SK-N-SH (cell line): Measurements from ENCODE around the gene CSTA. TPM values are rescaled to one million over a fixed set of nuclear protein-coding genes. Genes with fewer than 3 reads are reported as not detected.

ENCODE experiments used
- CTCF ChIA-PET: fragments of 300-600, 350-600 bp; formaldehyde crosslinking; extraction: SDS; loops from one replicate; lab custom pipeline; 2021; lab: Yijun Ruan, JAX
- POLR2A ChIA-PET: fragments of 350-600 bp; sonication (Branson Sonifier 250); formaldehyde crosslinking; extraction: SDS; loops from one replicate; lab custom pipeline; 2020; ENCODE audit warnings: antibody characterized with exemption, inconsistent platforms; lab: Yijun Ruan, JAX
- DNase-seq: peaks from one replicate; pipeline ENCODE4 v3.0.0; 2012
- H2AFZ ChIP-seq: fragments of 200-600 bp; sonication (generic); 2 replicates; pipeline ENCODE4 v1.8.1; 2016; ENCODE audit warnings: antibody characterized with exemption, mild to moderate bottlenecking, low read depth
- H3F3A ChIP-seq: fragments of 200-600 bp; sonication (generic); replicated peaks from 2 replicates; pipeline ENCODE3; 2016; ENCODE audit warnings: antibody characterized with exemption, mild to moderate bottlenecking; ENCODE audit not compliant: insufficient read depth
- H3K27ac ChIP-seq, 2 experiments: fragments of 200-500 bp in 1 of 2; fragments of 200-600 bp in 1 of 2; sonication (Bioruptor generic) in 1 of 2; sonication (generic), shearing (Covaris generic) in 1 of 2; 2 replicates each; pipeline versions ENCODE4 v1.5.1 to v1.6.1; 2014 to 2016; ENCODE audit warnings: low read depth in 2 of 2, inconsistent platforms in 1 of 2, low read length in 1 of 2, mild to moderate bottlenecking in 1 of 2, mixed read lengths in 1 of 2
- H3K27me3 ChIP-seq: fragments of 200-600 bp; sonication (generic), shearing (Covaris generic); 2 replicates; pipeline ENCODE4 v1.6.1; 2016; ENCODE audit warnings: mixed run types; ENCODE audit not compliant: insufficient read depth
- H3K36me3 ChIP-seq, 2 experiments: fragments of 200-500 bp in 1 of 2; fragments of 200-600 bp in 1 of 2; sonication (Bioruptor generic) in 1 of 2; sonication (generic) in 1 of 2; replicated peaks in 1 of 2; 2 replicates each; pipeline versions ENCODE3 to v1.5.1; 2014 to 2016; ENCODE audit warnings: low read length in 1 of 2, mild to moderate bottlenecking in 1 of 2; ENCODE audit not compliant: insufficient read depth in 2 of 2, control insufficient read depth in 1 of 2
- H3K4me1 ChIP-seq, 2 experiments: fragments of 200-500 bp in 1 of 2; fragments of 200-600 bp in 1 of 2; sonication (Bioruptor generic) in 1 of 2; sonication (generic), shearing (Covaris generic) in 1 of 2; 2 replicates each; pipeline versions ENCODE4 v1.5.1 to v1.6.1; 2014 to 2016; ENCODE audit warnings: low read depth in 1 of 2, low read length in 1 of 2, mixed run types in 1 of 2; ENCODE audit not compliant: insufficient read depth in 2 of 2, control insufficient read depth in 1 of 2
- H3K4me2 ChIP-seq: fragments of 200-600 bp; sonication (generic), shearing (Covaris generic); 2 replicates; pipeline ENCODE4 v1.6.1; 2017; ENCODE audit warnings: mixed run types
- H3K4me3 ChIP-seq, 2 experiments: fragments of 200-500 bp in 1 of 2; fragments of 200-600 bp in 1 of 2; sonication (Bioruptor generic) in 1 of 2; sonication (generic), shearing (Covaris generic) in 1 of 2; 2 replicates each; pipeline versions ENCODE4 v1.5.1 to v1.8.1; 2014 to 2016; ENCODE audit warnings: low read depth in 2 of 2, inconsistent platforms in 1 of 2, low read length in 1 of 2, mild to moderate bottlenecking in 1 of 2, mixed read lengths in 1 of 2, moderate library complexity in 1 of 2
- H3K79me2 ChIP-seq: fragments of 200-600 bp; sonication (generic); 2 replicates; pipeline ENCODE4 v1.8.1; 2017; ENCODE audit warnings: mild to moderate bottlenecking; ENCODE audit not compliant: insufficient read depth
- H3K9ac ChIP-seq: fragments of 200-600 bp; sonication (generic); 2 replicates; pipeline ENCODE4 v1.6.1; 2017; ENCODE audit warnings: mixed run types
- H3K9me2 ChIP-seq: fragments of 200-600 bp; sonication (generic); 2 replicates; pipeline ENCODE4 v1.6.1; 2017; ENCODE audit warnings: mixed run types
- H3K9me3 ChIP-seq: fragments of 200-600 bp; sonication (generic); 2 replicates; pipeline ENCODE4 v1.6.1; 2017; ENCODE audit warnings: mixed run types, mild to moderate bottlenecking, moderate library complexity
- H4K20me1 ChIP-seq: fragments of 200-600 bp; sonication (generic); 2 replicates; pipeline ENCODE4 v1.6.1; 2017; ENCODE audit warnings: mild to moderate bottlenecking, mixed run types; ENCODE audit not compliant: insufficient read depth
- CHD2 ChIP-seq: fragments of 150-350 bp; IDR thresholded peaks from 2 replicates; pipeline ENCODE4 v1.6.1; 2018; ENCODE audit warnings: low read length; ENCODE audit not compliant: partially characterized antibody
- CTCF ChIP-seq: fragments of 200-600 bp; sonication (generic); IDR thresholded peaks from 2 replicates; pipeline ENCODE4 v1.6.1; 2017; ENCODE audit warnings: antibody characterized with exemption, mild to moderate bottlenecking, moderate library complexity
- FOXJ3 ChIP-seq: sonication (generic); formaldehyde crosslinking; IDR thresholded peaks from 2 replicates; pipeline ENCODE4 v1.5.1; 2020; ENCODE audit warnings: mild to moderate bottlenecking, missing genetic modification reagents
- GABPA ChIP-seq: IDR thresholded peaks from 2 replicates; pipeline ENCODE4 v1.4.0; 2012; ENCODE audit warnings: low read depth, mild to moderate bottlenecking
- MEF2A ChIP-seq: IDR thresholded peaks from 2 replicates; pipeline ENCODE4 v1.4.0; 2012; ENCODE audit warnings: low read depth, borderline replicate concordance
- MXI1 ChIP-seq: IDR thresholded peaks from 2 replicates; pipeline ENCODE4 v1.6.1; 2012; ENCODE audit warnings: mild to moderate bottlenecking, low read depth, low read length, improper control_type of control experiment
- PBX3 ChIP-seq: IDR thresholded peaks from 2 replicates; pipeline ENCODE4; 2012
- POLR2AphosphoS5 ChIP-seq: IDR thresholded peaks from 2 replicates; pipeline ENCODE4 v1.6.1; 2012; ENCODE audit warnings: low read depth, low read length
- RAD21 ChIP-seq: IDR thresholded peaks from 2 replicates; pipeline ENCODE4 v1.6.1; 2012; ENCODE audit warnings: mild to moderate bottlenecking, low read length
- RCOR1 ChIP-seq: fragments of 150-350 bp; IDR thresholded peaks from 2 replicates; pipeline ENCODE4 v1.6.1; 2017; ENCODE audit warnings: antibody characterized with exemption, low read length
- RXRA ChIP-seq: IDR thresholded peaks from 2 replicates; pipeline ENCODE4 v1.4.0; 2012; ENCODE audit warnings: low read depth, mild to moderate bottlenecking, borderline replicate concordance
- SIN3A ChIP-seq: IDR thresholded peaks from 2 replicates; pipeline ENCODE4 v1.6.1; 2012; ENCODE audit warnings: low read depth, mild to moderate bottlenecking, low read length, moderate library complexity, borderline replicate concordance
- TEAD4 ChIP-seq: IDR thresholded peaks from 2 replicates; pipeline ENCODE4 v1.4.0; 2012; ENCODE audit warnings: mild to moderate bottlenecking, borderline replicate concordance; ENCODE audit not compliant: insufficient read depth
- whole genome bisulfite sequencing: methylation state at CpG from one replicate; pipeline ENCODE4 v1.1.6; 2017; ENCODE audit warnings: low lambda C conversion rate; 5-methylcytosine and 5-hydroxymethylcytosine counted together
- polyA plus RNA-seq, 3 experiments: library from polyadenylated mRNA; depleted of rRNA; stranded (reverse); fragments of >200 nt; gene quantifications; 2 replicates each; pipeline ENCODE4 v1.2.3, GENCODE V29; 2012

CSTA gene
- polyA plus RNA-seq, 1 of the 3 experiments (the other 2 are of a cell fraction): not detected

- no peaks in the 10 kb centered on the region for H4K20me1 ChIP-seq
- no peaks in the 10 kb centered on the region for H3K36me3 ChIP-seq
- no peak overlapping the region for H2AFZ ChIP-seq
- 56% methylated on average over 12 of the region's 12 CpGs for WGBS
- H3K4me2 ChIP-seq: no peak overlapping the region
- no peak overlapping the region for H3K4me3 ChIP-seq
- no peaks in the 10 kb centered on the region for H3K79me2 ChIP-seq
- no peak overlapping the region for H3K27ac ChIP-seq
- H3K9me3 ChIP-seq: no peaks in the 10 kb centered on the region; the same call in 1 of the 2 replicates
- H3K9ac ChIP-seq: no peak overlapping the region
- no peaks in the 10 kb centered on the region for H3K27me3 ChIP-seq
- H3K4me1 ChIP-seq: no peaks in the 10 kb centered on the region; a peak in 1 of 4 replicates
- TF ChIP-seq PBX3 (no peak), RAD21 (peak; percentile 47; the same call in 1 of the 2 replicates), CTCF (peak; percentile 52), MXI1 (no peak)
- CTCF ChIA-PET: interaction anchor here (0.7 to 1.3 kb wide), 2 partner anchors 13 to 23 kb away, joined by 3 to 5 read pairs; no protein-coding TSS in a partner anchor
- no peaks in the 10 kb centered on the region for H3K9me2 ChIP-seq
- DNase-seq: peak; percentile 24
- no peaks in the 10 kb centered on the region for H3F3A ChIP-seq
- POLR2A ChIA-PET: no interaction called here
Observed at GRCh38 chr3:122299872-122300460, 25.1 kb upstream of the CSTA start.

DNA sequence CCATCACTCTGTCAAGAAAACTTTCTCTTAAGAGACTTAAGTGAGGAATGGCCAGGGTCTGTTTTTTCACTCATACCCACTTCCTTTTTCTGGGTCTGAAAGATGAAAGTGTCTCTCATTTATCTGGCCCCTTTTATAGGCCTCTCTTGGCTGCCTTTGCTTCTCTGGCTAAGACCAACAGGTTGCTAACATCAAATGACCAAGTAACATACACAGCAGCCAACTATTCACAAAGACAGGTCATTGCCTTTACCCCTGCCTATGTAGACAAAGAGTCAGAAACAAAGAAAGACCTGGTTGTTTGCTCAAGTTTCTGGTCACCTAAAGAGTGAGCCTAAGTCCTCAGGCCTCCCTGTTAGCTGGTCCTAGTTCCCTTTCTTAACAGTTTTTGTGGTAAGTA lies 24.0 kb upstream of the CSTA start:
- Histone ChIP-seq H3K9me3 (no peaks in the 10 kb centered on the region; the same call in 1 of the 2 replicates), H2AFZ (no peak overlapping the region), H3K4me2 (no peak overlapping the region), H3K4me3 (no peak overlapping the region), H3K79me2 (no peaks in the 10 kb centered on the region), H3K27ac (no peak overlapping the region), H3K27me3 (no peaks in the 10 kb centered on the region), H3K9me2 (no peaks in the 10 kb centered on the region), H3F3A (no peaks in the 10 kb centered on the region), H4K20me1 (no peaks in the 10 kb centered on the region), H3K4me1 (no peaks in the 10 kb centered on the region), H3K36me3 (no peaks in the 10 kb centered on the region), H3K9ac (no peak overlapping the region)
- no peak for TF ChIP-seq TEAD4
- no peak for TF ChIP-seq FOXJ3 (CRISPR knock-in tag)
- TF ChIP-seq MEF2A: no peak
- TF ChIP-seq GABPA: no peak
- TF ChIP-seq POLR2AphosphoS5: no peak
- TF ChIP-seq SIN3A: no peak
- TF ChIP-seq CHD2: no peak
- TF ChIP-seq RXRA: no peak
- TF ChIP-seq RCOR1: no peak
- CTCF ChIA-PET: interaction anchor here (1.3 kb wide), 1 partner anchor 12 kb away, joined by 5 read pairs; no protein-coding TSS in a partner anchor
- no peak for DNase-seq
- POLR2A ChIA-PET: no interaction called here
